HepG2 (cell line): ENCODE data around the gene TMEM129. TPM values are rescaled to one million over a fixed set of nuclear protein-coding genes. Genes with fewer than 3 reads are reported as not detected.

Source experiments
- ATAC-seq: fragments of 200-7000 bp; cut with Tn5 transposase; 3 replicates; pipeline ENCODE4 v1.9.1; 2020; ENCODE audit warnings: mild to moderate bottlenecking, moderate library complexity
- BruUV-seq: library from RNA; stranded (reverse); fragments of 400-500 nt; replicated peaks from 2 replicates; lab custom pipeline; 2021; lab: Mats Ljungman, UMichigan
- CTCF ChIA-PET: fragments of 300-600 bp; formaldehyde crosslinking; extraction: SDS; loops from one replicate; lab custom pipeline; 2021; ENCODE audit warnings: low total read pairs, inconsistent platforms, low intra/inter-chr PET ratio; lab: Yijun Ruan, JAX
- POLR2A ChIA-PET: fragments of 350-600 bp; sonication (Branson Sonifier 250); formaldehyde crosslinking; loops from one replicate; lab custom pipeline; 2020; ENCODE audit warnings: antibody characterized with exemption, inconsistent platforms; lab: Yijun Ruan, JAX
- DNase-seq: peaks from one replicate; pipeline ENCODE4 v3.0.0-alpha.2; 2015; ENCODE audit warnings: low spot score
- FAIRE-seq: peaks from 3 replicates; lab custom pipeline; 2011; peaks lifted over from hg19 to GRCh38; lab: Jason Lieb, UNC
- H2AFZ ChIP-seq: one replicate; pipeline ENCODE4 v1.6.1; 2011; ENCODE audit warnings: low read length, inconsistent platforms
- H3K27ac ChIP-seq: fragments of 300-600 bp; 3 replicates; pipeline ENCODE4 v1.8.0; 2011; ENCODE audit warnings: mixed run types, mild to moderate bottlenecking, mixed read lengths, low read length, inconsistent platforms; ENCODE audit not compliant: insufficient read depth; ENCODE audit errors: extremely low read length
- H3K27me3 ChIP-seq, 2 experiments: fragments of 200-600 bp in 1 of 2; 2 replicates in 1 of 2; 3 replicates in 1 of 2; pipeline versions ENCODE4 v1.6.0 to v1.8.0; 2011; ENCODE audit warnings: low read length in 2 of 2, mild to moderate bottlenecking in 2 of 2, moderate library complexity in 2 of 2, inconsistent platforms in 1 of 2; ENCODE audit not compliant: insufficient read depth in 2 of 2, control insufficient read depth in 1 of 2
- H3K36me3 ChIP-seq, 2 experiments: fragments of 200-600 bp in 1 of 2; replicated peaks in 1 of 2; 2 replicates in 1 of 2; 3 replicates in 1 of 2; pipeline versions ENCODE4 v1.5.1 to v1.8.0; 2011; ENCODE audit warnings: low read length in 2 of 2, inconsistent platforms in 1 of 2; ENCODE audit not compliant: insufficient read depth in 2 of 2, control insufficient read depth in 1 of 2
- H3K4me1 ChIP-seq: 2 replicates; pipeline ENCODE4 v1.5.1; 2012; ENCODE audit warnings: low read length, inconsistent platforms; ENCODE audit not compliant: insufficient read depth
- H3K4me2 ChIP-seq: 2 replicates; pipeline ENCODE4 v1.6.0; 2011; ENCODE audit warnings: low read depth, low read length, inconsistent platforms
- H3K4me3 ChIP-seq, 3 experiments: fragments of 200-600 bp in 1 of 3; sonication (generic), shearing (Covaris generic) in 1 of 3; replicated peaks in 1 of 3; 2 replicates each; pipeline ENCODE4 v1.5.1; 2011 to 2016; ENCODE audit warnings: low read length in 3 of 3, inconsistent platforms in 2 of 3, low read depth in 2 of 3, mild to moderate bottlenecking in 2 of 3, control low read depth in 1 of 3, mixed read lengths in 1 of 3; ENCODE audit not compliant: insufficient read depth in 1 of 3
- H3K79me2 ChIP-seq: one replicate; pipeline ENCODE4 v1.6.1; 2011; ENCODE audit warnings: low read length, inconsistent platforms; ENCODE audit not compliant: insufficient read depth
- H3K9ac ChIP-seq: 2 replicates; pipeline ENCODE4 v1.6.0; 2011; ENCODE audit warnings: mild to moderate bottlenecking, low read depth, low read length, inconsistent platforms; ENCODE audit not compliant: insufficient read depth
- H3K9me3 ChIP-seq: 2 replicates; pipeline ENCODE4 v1.5.1; 2012; ENCODE audit warnings: mild to moderate bottlenecking, low read length
- H4K20me1 ChIP-seq: 2 replicates; pipeline ENCODE4 v1.6.0; 2011; ENCODE audit warnings: inconsistent platforms, mild to moderate bottlenecking, low read length, moderate library complexity; ENCODE audit not compliant: insufficient read depth
- AGO2 ChIP-seq: fragments of 200-400 bp; formaldehyde crosslinking; optimal IDR thresholded peaks from 2 replicates; pipeline ENCODE3; 2017; ENCODE audit warnings: mild to moderate bottlenecking, low read depth, low read length, moderate library complexity
- HES4 ChIP-seq: sonication (generic); formaldehyde crosslinking; IDR thresholded peaks from 2 replicates; pipeline ENCODE4 v1.9.0; 2021; ENCODE audit warnings: mild to moderate bottlenecking, missing genetic modification reagents, borderline replicate concordance
- ISL2 ChIP-seq: sonication (generic); formaldehyde crosslinking; IDR thresholded peaks from 2 replicates; pipeline ENCODE4 v1.5.0; 2020; ENCODE audit warnings: missing genetic modification reagents
- NONO ChIP-seq, 2 experiments: fragments of 450-650 bp in 1 of 2; sonication (generic) in 1 of 2; formaldehyde crosslinking in 1 of 2; IDR thresholded peaks in 1 of 2; conservative IDR thresholded peaks in 1 of 2; 2 replicates each; pipeline versions ENCODE4 v1.6.1 to v1.8.0; 2017 to 2022; ENCODE audit warnings: mild to moderate bottlenecking in 1 of 2, missing genetic modification reagents in 1 of 2, moderate library complexity in 1 of 2
- RBFOX2 ChIP-seq: fragments of 200-400 bp; formaldehyde crosslinking; IDR thresholded peaks from 2 replicates; pipeline ENCODE4 v1.6.1; 2017; ENCODE audit warnings: low read depth, mild to moderate bottlenecking, low read length
- SIN3B ChIP-seq: fragments of 150-350 bp; IDR thresholded peaks from 2 replicates; pipeline ENCODE4 v1.6.1; 2014; ENCODE audit warnings: low read length
- SOX6 ChIP-seq, 2 experiments: fragments of 450-650 bp in 1 of 2; sonication (generic) in 1 of 2; formaldehyde crosslinking in 1 of 2; IDR thresholded peaks; 2 replicates each; pipeline versions ENCODE4 v1.4.0 to v1.6.1; 2017 to 2020; ENCODE audit warnings: antibody characterized with exemption in 1 of 2, mild to moderate bottlenecking in 1 of 2, missing genetic modification reagents in 1 of 2
- TFDP1 ChIP-seq: IDR thresholded peaks from 2 replicates; pipeline ENCODE4 v1.6.1; 2016; ENCODE audit warnings: missing compliant biosample characterization, missing genetic modification reagents, borderline replicate concordance
- ZNF383 ChIP-seq: sonication (generic); formaldehyde crosslinking; IDR thresholded peaks from 2 replicates; pipeline ENCODE4 v1.4.0; 2020; ENCODE audit warnings: missing genetic modification reagents, mild to moderate bottlenecking, borderline replicate concordance
- ZNF704 ChIP-seq: sonication (generic); formaldehyde crosslinking; IDR thresholded peaks from 2 replicates; pipeline ENCODE4 v1.8.1; 2023; ENCODE audit warnings: mild to moderate bottlenecking, inconsistent platforms, moderate library complexity, missing genetic modification reagents, borderline replicate concordance
- ZNF713 ChIP-seq: sonication (generic); formaldehyde crosslinking; IDR thresholded peaks from 2 replicates; pipeline ENCODE4 v1.4.0; 2020; ENCODE audit warnings: mild to moderate bottlenecking, missing genetic modification reagents
- ZNF746 ChIP-seq: sonication (generic); formaldehyde crosslinking; IDR thresholded peaks from 2 replicates; pipeline ENCODE4 v1.8.0; 2022; ENCODE audit warnings: mild to moderate bottlenecking, missing genetic modification reagents
- WGBS: methylation state at CpG from one replicate; pipeline ENCODE4 v1.1.6; 2017; ENCODE audit warnings: low lambda C conversion rate; 5-methylcytosine and 5-hydroxymethylcytosine counted together
- in situ Hi-C: cut with HindIII; loops from 2 replicates; pipeline ENCODE4 v1.10.0; 2017; ENCODE audit warnings: low pct_unique_long_range_greater_than_20kb; ENCODE audit not compliant: extremely low pct_ligation_motif_present
- intact Hi-C: fragments of 100-400 bp; cut with micrococcal nuclease; formaldehyde crosslinking; loops from one replicate; pipeline ENCODE4 v1.10.0; 2022; ENCODE audit not compliant: unreplicated experiment
- polyA plus RNA-seq, 8 experiments: library from polyadenylated mRNA; depleted of rRNA in 3 of 8; stranded (reverse) in 7 of 8; unstranded in 1 of 8; fragments of >200 nt; fragmentation: Illumina TruSeq in 4 of 8; extraction: Trizol in 4 of 8; gene quantifications; 2 replicates each; pipeline versions ENCODE4 v1.2.1 to v1.2.3, GENCODE V29; 2011 to 2016; ENCODE audit warnings: low read depth in 4 of 8, missing spikeins in 1 of 8, mixed read lengths in 1 of 8; ENCODE audit not compliant: insufficient read depth in 1 of 8
- total RNA-seq, 5 experiments: library from RNA; depleted of rRNA; stranded (reverse); fragments of >200 nt; fragmentation: Illumina TruSeq; extraction: Trizol; gene quantifications; 2 replicates each; pipeline ENCODE4 v1.2.3, GENCODE V29; 2016; ENCODE audit warnings: low read depth in 1 of 5

The TMEM129 gene
- total and polyA plus RNA-seq, 2 of the 13 experiments (the other 11 are each of a cell fraction or from before 2014, with no cell fraction given), result 19.0 to 25.8 TPM

- Histone ChIP-seq H3K9me3 (no peaks in the 10 kb centered on the region), H3K36me3 (peaks cover 22 to 38% of the 10 kb centered on the region in 2 experiments), H3K4me2 (no peak overlapping the region), H3K9ac (no peak overlapping the region), H3K4me3 (no peak overlapping the region), H3K27me3 (no peaks in the 10 kb centered on the region), H3K27ac (no peak overlapping the region), H3K4me1 (peaks cover 51% of the 10 kb centered on the region), H3K79me2 (no peaks in the 10 kb centered on the region)
- WGBS, result 94% methylated on average over 11 of the region's 14 CpGs
- FAIRE-seq, result no peak
- no peak for ATAC-seq
- DNase-seq, result no peak
- intact Hi-C loops, result no loop called here
- BruUV-seq, result no TSS peak
- CTCF ChIA-PET, result interaction anchor here (7.5 kb wide), 1 partner anchor 65 kb away, joined by 179 read pairs; no protein-coding TSS in a partner anchor
- in situ Hi-C loops, result no loop called here
- no peak for TF ChIP-seq SIN3B
- TF ChIP-seq ZNF713 (CRISPR knock-in tag), result no peak
- TF ChIP-seq SOX6 (IDR thresholded peaks at IDR 0.05), result no peak
- TF ChIP-seq SOX6 (CRISPR knock-in tag; IDR thresholded peaks at IDR 0.05), result no peak
- no peak for TF ChIP-seq HES4 (CRISPR knock-in tag)
- no peak for TF ChIP-seq ZNF746 (CRISPR knock-in tag)
- TF ChIP-seq, all 625 proteins: peak for 0
- POLR2A ChIA-PET, result interaction anchor here (1.5 to 5.7 kb wide), 3 partner anchors 33 to 64 kb away, joined by 3 to 45 read pairs (median 4); no protein-coding TSS in a partner anchor
- Histone ChIP-seq H4K20me1 (no peaks in the 10 kb centered on the region), H2AFZ (no peak overlapping the region)
These were observed 23.4 kb upstream of the TMEM129 start for GRCh38 chr4:1744552-1744951.

- WGBS, result 80% methylated on average over 1 of the region's 6 CpGs
- POLR2A ChIA-PET, result interaction anchor here (1.5 to 5.7 kb wide), 2 partner anchors 51 to 64 kb away, joined by 3 to 45 read pairs; no protein-coding TSS in a partner anchor
- intact Hi-C loops, result no loop called here
- Histone ChIP-seq H3K79me2 (no peaks in the 10 kb centered on the region), H3K9ac (no peak overlapping the region), H3K9me3 (no peaks in the 10 kb centered on the region), H2AFZ (no peak overlapping the region), H4K20me1 (no peaks in the 10 kb centered on the region), H3K4me1 (peaks cover 49% of the 10 kb centered on the region), H3K27me3 (no peaks in the 10 kb centered on the region), H3K4me3 (no peak overlapping the region), H3K36me3 (peaks cover 22 to 42% of the 10 kb centered on the region in 2 experiments), H3K27ac (no peak overlapping the region), H3K4me2 (no peak overlapping the region)
- no TSS peak for BruUV-seq
- FAIRE-seq (no peak), ATAC-seq (no peak), DNase-seq (no peak)
- in situ Hi-C loops, result no loop called here
- CTCF ChIA-PET, result interaction anchor here (7.5 kb wide), 1 partner anchor 66 kb away, joined by 179 read pairs; no protein-coding TSS in a partner anchor
- TF ChIP-seq TFDP1 (CRISPR knock-in tag), result no peak
- TF ChIP-seq RBFOX2, result peak; percentile 60
- no peak for TF ChIP-seq NONO (IDR thresholded peaks at IDR 0.05)
- TF ChIP-seq NONO (CRISPR knock-in tag; conservative IDR thresholded peaks at IDR 0.05), result no peak
- TF ChIP-seq ZNF383, result no peak
- TF ChIP-seq ISL2 (CRISPR knock-in tag), result no peak
- no peak for TF ChIP-seq ZNF704 (CRISPR knock-in tag)
- TF ChIP-seq AGO2, result peak; percentile 90
These were observed 22.9 kb upstream of the TMEM129 start for GRCh38 chr4:1743975-1744374.
